A673 (cell line): ENCODE results near the gene APBB2. TPM values are rescaled to one million over a fixed set of nuclear protein-coding genes. Genes with fewer than 3 reads are reported as not detected.

Source experiments
- BruUV-seq: library from RNA; stranded (reverse); fragments of 400-500 nt; replicated peaks from 2 replicates; lab custom pipeline; 2021; lab: Mats Ljungman, UMichigan
- CTCF ChIA-PET: fragments of 300-600 bp; sonication (Branson Sonifier 250); formaldehyde crosslinking; loops from one replicate; lab custom pipeline; 2022; ENCODE audit warnings: antibody characterized with exemption; lab: Charles Lee
- POLR2A ChIA-PET: fragments of 300-600 bp; sonication (Branson Sonifier 250); formaldehyde crosslinking; loops from one replicate; lab custom pipeline; 2022; ENCODE audit warnings: antibody characterized with exemption; ENCODE audit not compliant: low non-redundant PET; lab: Charles Lee
- DNase-seq: peaks from one replicate; pipeline ENCODE4 v3.0.0-alpha.2; 2015; ENCODE audit warnings: low spot score
- H3K27ac ChIP-seq: fragments of 200-600 bp; sonication (generic); 2 replicates; pipeline ENCODE4 v1.5.1; 2016; ENCODE audit warnings: mixed run types, low read depth, mild to moderate bottlenecking, mixed read lengths, antibody characterized with exemption, low read length; ENCODE audit not compliant: poor library complexity, severe bottlenecking
- H3K27me3 ChIP-seq: fragments of 200-600 bp; sonication (generic); replicated peaks from 2 replicates; pipeline ENCODE4 v1.6.1; 2017; ENCODE audit warnings: mixed run types, low read depth, mild to moderate bottlenecking, mixed read lengths, antibody characterized with exemption, low read length; ENCODE audit not compliant: insufficient read depth, poor library complexity
- H3K36me3 ChIP-seq: fragments of 200-600 bp; sonication (generic); 2 replicates; pipeline ENCODE4 v1.6.1; 2016; ENCODE audit warnings: mixed run types, mild to moderate bottlenecking, mixed read lengths, antibody characterized with exemption, low read length; ENCODE audit not compliant: insufficient read depth, poor library complexity, severe bottlenecking
- H3K4me1 ChIP-seq: fragments of 200-600 bp; sonication (generic); 2 replicates; pipeline ENCODE4 v1.6.1; 2017; ENCODE audit warnings: mixed run types, mild to moderate bottlenecking, mixed read lengths, antibody characterized with exemption, low read length; ENCODE audit not compliant: insufficient read depth, poor library complexity, severe bottlenecking
- H3K4me3 ChIP-seq: fragments of 200-600 bp; sonication (generic); 2 replicates; pipeline ENCODE4 v1.5.1; 2016; ENCODE audit warnings: low read depth, mixed run types, mild to moderate bottlenecking, mixed read lengths, low read length; ENCODE audit not compliant: poor library complexity, severe bottlenecking
- H3K9me3 ChIP-seq: fragments of 200-600 bp; sonication (generic); 2 replicates; pipeline ENCODE4 v1.6.1; 2016; ENCODE audit warnings: mixed run types, low read depth, mild to moderate bottlenecking, mixed read lengths, antibody characterized with exemption, low read length; ENCODE audit not compliant: poor library complexity, severe bottlenecking
- EZH2 ChIP-seq: fragments of 200-600 bp; sonication (generic); IDR thresholded peaks from 2 replicates; pipeline ENCODE4 v1.6.1; 2017; ENCODE audit warnings: borderline replicate concordance, low read depth, mild to moderate bottlenecking, mixed read lengths, antibody characterized with exemption, low read length; ENCODE audit not compliant: poor library complexity, severe bottlenecking
- intact Hi-C: fragments of 100-400 bp; cut with micrococcal nuclease; formaldehyde crosslinking; loops from one replicate; pipeline ENCODE4 v1.10.0; 2022; ENCODE audit not compliant: unreplicated experiment
- total RNA-seq: library from RNA; stranded (reverse); gene quantifications from 2 replicates; pipeline ENCODE4 v1.2.3, GENCODE V29; 2021
- TF ChIP-seq, protein P1 (sequence below): fragments of 300-800, 200-600 bp; sonication (generic); conservative IDR thresholded peaks from 2 replicates; pipeline ENCODE4 v1.5.1; 2017; ENCODE audit warnings: low read depth, mild to moderate bottlenecking, antibody characterized with exemption, low read length, moderate library complexity, mixed read lengths

APBB2 gene
- total RNA-seq, 1 experiment from 2014 or later, result 10.3 TPM

DNA sequence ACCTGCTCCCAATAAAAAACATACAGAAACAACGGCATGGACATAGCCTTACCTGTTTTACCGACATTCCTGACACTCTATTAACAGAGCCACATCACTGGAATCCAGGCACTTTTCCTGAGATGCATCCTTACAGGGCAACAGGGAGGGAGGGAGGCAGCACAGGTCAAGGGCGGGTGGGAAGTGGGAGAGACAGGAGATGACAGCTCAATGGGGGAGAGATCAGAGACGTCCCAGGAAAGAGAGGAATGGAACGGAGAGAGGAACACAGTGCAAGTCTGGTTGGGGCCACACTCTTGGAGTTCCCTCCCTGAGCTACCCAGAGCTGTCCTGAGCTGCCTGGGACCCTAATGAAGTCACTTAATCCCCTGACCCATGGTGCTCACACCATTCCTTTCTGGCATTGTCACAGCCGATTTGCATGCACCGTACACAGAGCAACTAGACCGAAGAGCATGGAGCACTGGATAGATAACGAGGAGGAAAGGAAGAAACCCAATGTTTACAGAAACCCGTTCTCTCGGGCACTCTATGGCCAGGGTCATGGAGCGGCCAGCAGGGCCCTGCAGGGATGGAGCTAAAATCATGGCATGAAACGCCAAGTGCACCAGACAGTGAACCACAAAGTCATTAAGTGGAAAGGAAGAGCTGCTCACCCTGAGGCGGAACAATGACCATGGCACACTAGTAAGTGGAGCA is 371.5 kb downstream of the APBB2 start:
- no peak for DNase-seq
- Histone ChIP-seq H3K27me3 (no peaks in the 10 kb centered on the region), H3K4me3 (no peak overlapping the region), H3K27ac (no peak overlapping the region), H3K9me3 (no peaks in the 10 kb centered on the region), H3K36me3 (no peaks in the 10 kb centered on the region), H3K4me1 (no peaks in the 10 kb centered on the region)
- TF ChIP-seq, protein P1, sequence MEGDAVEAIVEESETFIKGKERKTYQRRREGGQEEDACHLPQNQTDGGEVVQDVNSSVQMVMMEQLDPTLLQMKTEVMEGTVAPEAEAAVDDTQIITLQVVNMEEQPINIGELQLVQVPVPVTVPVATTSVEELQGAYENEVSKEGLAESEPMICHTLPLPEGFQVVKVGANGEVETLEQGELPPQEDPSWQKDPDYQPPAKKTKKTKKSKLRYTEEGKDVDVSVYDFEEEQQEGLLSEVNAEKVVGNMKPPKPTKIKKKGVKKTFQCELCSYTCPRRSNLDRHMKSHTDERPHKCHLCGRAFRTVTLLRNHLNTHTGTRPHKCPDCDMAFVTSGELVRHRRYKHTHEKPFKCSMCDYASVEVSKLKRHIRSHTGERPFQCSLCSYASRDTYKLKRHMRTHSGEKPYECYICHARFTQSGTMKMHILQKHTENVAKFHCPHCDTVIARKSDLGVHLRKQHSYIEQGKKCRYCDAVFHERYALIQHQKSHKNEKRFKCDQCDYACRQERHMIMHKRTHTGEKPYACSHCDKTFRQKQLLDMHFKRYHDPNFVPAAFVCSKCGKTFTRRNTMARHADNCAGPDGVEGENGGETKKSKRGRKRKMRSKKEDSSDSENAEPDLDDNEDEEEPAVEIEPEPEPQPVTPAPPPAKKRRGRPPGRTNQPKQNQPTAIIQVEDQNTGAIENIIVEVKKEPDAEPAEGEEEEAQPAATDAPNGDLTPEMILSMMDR, result no peak
- no peak for TF ChIP-seq EZH2
- ChIA-PET CTCF (interaction anchor here (0.5 to 0.7 kb wide), 2 partner anchors 165 to 175 kb away, joined by 3 to 7 read pairs; no protein-coding TSS in a partner anchor), POLR2A (no interaction called here)
- BruUV-seq, result no TSS peak
- intact Hi-C loops, result loop anchor here (5.0 kb wide), 1 partner anchor 106 kb away; no protein-coding TSS in a partner anchor

DNA sequence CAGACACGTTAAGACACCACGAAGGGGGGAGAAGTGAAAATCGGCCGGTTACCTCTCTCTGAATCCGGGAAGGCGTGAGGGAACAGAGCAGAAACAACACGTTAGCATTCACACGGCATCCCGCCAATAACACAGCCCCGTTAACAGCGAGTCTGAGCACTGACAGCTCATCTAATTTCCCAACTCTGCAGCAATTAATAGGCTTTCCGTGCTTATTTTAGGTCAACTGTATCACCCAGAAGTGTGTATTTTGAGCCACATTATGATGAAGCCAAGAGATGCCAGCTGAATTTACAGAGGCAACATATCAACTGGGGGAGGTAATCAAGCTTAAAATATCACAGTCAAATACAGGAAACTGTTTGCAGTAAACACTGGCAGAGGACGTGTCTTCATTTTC is 372.0 kb downstream of the APBB2 start:
- Histone ChIP-seq H3K9me3 (no peaks in the 10 kb centered on the region), H3K27ac (no peak overlapping the region), H3K4me1 (no peaks in the 10 kb centered on the region), H3K27me3 (no peaks in the 10 kb centered on the region), H3K4me3 (no peak overlapping the region), H3K36me3 (no peaks in the 10 kb centered on the region)
- DNase-seq, result no peak
- intact Hi-C loops, result loop anchor here (5.0 kb wide), 1 partner anchor 105 kb away; no protein-coding TSS in a partner anchor
- TF ChIP-seq, protein P1, result no peak
- TF ChIP-seq EZH2, result no peak
- ChIA-PET CTCF (interaction anchor here (0.7 kb wide), 1 partner anchor 166 kb away, joined by 7 read pairs; no protein-coding TSS in a partner anchor), POLR2A (no interaction called here)
- BruUV-seq, result no TSS peak

DNA sequence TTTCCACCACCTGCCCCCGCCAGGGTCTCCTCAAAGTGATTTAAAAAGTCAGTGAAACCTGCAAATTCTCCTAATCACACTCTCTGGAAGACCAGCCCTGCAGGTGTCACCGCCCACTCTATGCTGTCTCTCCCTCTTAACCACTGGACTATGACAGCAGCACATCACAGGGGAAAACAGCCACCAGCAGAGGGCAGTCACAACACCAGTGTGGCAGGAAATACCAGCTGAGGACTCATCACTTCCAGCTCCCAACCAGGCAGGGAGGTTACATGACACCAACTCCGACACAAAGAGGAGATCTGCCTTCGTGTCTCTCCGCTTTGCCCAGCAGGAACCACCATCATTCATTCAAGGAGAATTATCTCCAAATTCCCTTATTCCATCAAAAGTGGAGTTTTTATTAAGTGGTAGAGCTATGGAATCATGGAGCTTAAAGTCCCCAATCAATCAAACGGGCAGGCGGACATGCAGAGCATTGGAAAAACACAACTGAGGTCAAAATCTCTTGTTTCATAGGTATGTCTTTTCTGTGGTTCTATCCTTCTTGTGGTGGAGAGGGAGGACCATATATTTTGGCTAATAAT is 373.3 kb downstream of the APBB2 start:
- Histone ChIP-seq H3K36me3 (no peaks in the 10 kb centered on the region), H3K9me3 (no peaks in the 10 kb centered on the region), H3K27me3 (no peaks in the 10 kb centered on the region), H3K4me1 (no peaks in the 10 kb centered on the region), H3K27ac (no peak overlapping the region), H3K4me3 (no peak overlapping the region)
- TF ChIP-seq EZH2, result no peak
- TF ChIP-seq, protein P1, result peak; percentile 97
- ChIA-PET CTCF (interaction anchor here (0.5 to 1.8 kb wide), 10 partner anchors 8 to 1038 kb away, joined by 3 to 15 read pairs (median 5); no protein-coding TSS in a partner anchor), POLR2A (interaction anchor here (0.6 kb wide), 2 partner anchors 12 to 1108 kb away, joined by 5 to 6 read pairs; no protein-coding TSS in a partner anchor)
- intact Hi-C loops, result loop anchor here (1.0 to 5.0 kb wide), 2 partner anchors 56 to 104 kb away; no protein-coding TSS in a partner anchor
- BruUV-seq, result no TSS peak
- peak; percentile 91 for DNase-seq
